K562 (cell line): ENCODE results near the gene INO80. TPM values are rescaled to one million over a fixed set of nuclear protein-coding genes. Genes with fewer than 3 reads are reported as not detected.
A peak's percentile ranks its signal among the peaks of the same experiment; 100 is the strongest.

ENCODE experiments used
- ATAC-seq: fragments of 200-7000 bp; cut with Tn5 transposase; 3 replicates; pipeline ENCODE4 v1.9.1; 2020; ENCODE audit warnings: moderate library complexity
- BruUV-seq: library from RNA; stranded (reverse); fragments of 400-500 nt; replicated peaks from 2 replicates; lab custom pipeline; 2021; lab: Mats Ljungman, UMichigan
- CTCF ChIA-PET: fragments of 300-600 bp; formaldehyde crosslinking; extraction: SDS; loops from one replicate; lab custom pipeline; 2021; ENCODE audit warnings: low intra/inter-chr PET ratio; lab: Yijun Ruan, JAX
- POLR2A ChIA-PET: fragments of 300-600, 350-650 bp; sonication (Branson Sonifier 250); formaldehyde crosslinking; extraction: SDS; loops from one replicate; lab custom pipeline; 2021; ENCODE audit warnings: antibody characterized with exemption, inconsistent platforms; lab: Yijun Ruan, JAX
- DNase-seq, 4 experiments: peaks; one replicate each; pipeline versions ENCODE4 v3.0.0 to v3.0.0-alpha.2; 2011 to 2018; ENCODE audit warnings: low spot score in 3 of 4, mixed read lengths in 3 of 4; ENCODE audit errors: extremely low read depth in 1 of 4
- FAIRE-seq: peaks from 2 replicates; lab custom pipeline; 2011; peaks lifted over from hg19 to GRCh38; lab: Jason Lieb, UNC
- H2AFZ ChIP-seq: 2 replicates; pipeline ENCODE4 v1.6.0; 2011; ENCODE audit warnings: low read depth, low read length, control low read depth, inconsistent platforms
- H3K27ac ChIP-seq: fragments of 200-600 bp; 3 replicates; pipeline ENCODE4 v1.8.0; 2011; ENCODE audit warnings: low read depth, mild to moderate bottlenecking, control low read depth, inconsistent platforms, low read length, moderate library complexity, mixed read lengths; ENCODE audit errors: extremely low read depth
- H3K27me3 ChIP-seq, 2 experiments: fragments of 300-600 bp in 1 of 2; 2 replicates in 1 of 2; 3 replicates in 1 of 2; pipeline versions ENCODE4 v1.6.0 to v1.8.0; 2011; ENCODE audit warnings: inconsistent platforms in 2 of 2, low read length in 2 of 2, mild to moderate bottlenecking in 1 of 2, mixed read lengths in 1 of 2, moderate library complexity in 1 of 2; ENCODE audit not compliant: control insufficient read depth in 2 of 2, insufficient read depth in 2 of 2
- H3K36me3 ChIP-seq: fragments of 300-600 bp; 3 replicates; pipeline ENCODE4 v1.8.0; 2011; ENCODE audit warnings: mild to moderate bottlenecking, low read length, inconsistent platforms; ENCODE audit not compliant: control insufficient read depth, insufficient read depth
- H3K4me1 ChIP-seq, 2 experiments: fragments of 200-600 bp in 1 of 2; replicated peaks in 1 of 2; 2 replicates in 1 of 2; 3 replicates in 1 of 2; pipeline versions ENCODE4 v1.5.1 to v1.8.0; 2011; ENCODE audit warnings: inconsistent platforms in 2 of 2, low read length in 2 of 2, mild to moderate bottlenecking in 1 of 2, mixed read lengths in 1 of 2, moderate library complexity in 1 of 2; ENCODE audit not compliant: control insufficient read depth in 2 of 2, insufficient read depth in 2 of 2
- H3K4me2 ChIP-seq: 2 replicates; pipeline ENCODE4 v1.6.1; 2011; ENCODE audit warnings: low read length, control low read depth, inconsistent platforms, mixed read lengths; ENCODE audit not compliant: insufficient read depth
- H3K4me3 ChIP-seq: fragments of 200-600 bp; sonication (generic), shearing (Covaris generic); 2 replicates; pipeline ENCODE4 v1.5.1; 2016; ENCODE audit warnings: control low read depth, inconsistent platforms
- H3K79me2 ChIP-seq: fragments of 200-600 bp; 3 replicates; pipeline ENCODE4 v1.8.0; 2011; ENCODE audit warnings: low read length, inconsistent platforms; ENCODE audit not compliant: control insufficient read depth, insufficient read depth
- H3K9ac ChIP-seq, 2 experiments: 2 replicates each; pipeline versions ENCODE4 v1.6.0 to v1.6.1; 2011; ENCODE audit warnings: low read depth in 2 of 2, low read length in 2 of 2, control low read depth in 1 of 2, inconsistent platforms in 1 of 2, mild to moderate bottlenecking in 1 of 2, mixed read lengths in 1 of 2; ENCODE audit not compliant: insufficient read depth in 1 of 2
- H3K9me1 ChIP-seq: one replicate; pipeline ENCODE4 v1.6.0; 2011; ENCODE audit warnings: inconsistent platforms, mild to moderate bottlenecking, low read length, moderate library complexity; ENCODE audit not compliant: control insufficient read depth, insufficient read depth
- H3K9me3 ChIP-seq: replicated peaks from 2 replicates; pipeline ENCODE4 v1.5.1; 2011; ENCODE audit warnings: low read depth, low read length, inconsistent platforms; ENCODE audit not compliant: control insufficient read depth, insufficient read depth
- H4K20me1 ChIP-seq: replicated peaks from 2 replicates; pipeline ENCODE4 v1.6.1; 2011; ENCODE audit warnings: low read length, inconsistent platforms, mixed read lengths; ENCODE audit not compliant: control insufficient read depth, insufficient read depth
- NFIC ChIP-seq: fragments of 450-650 bp; IDR thresholded peaks from 2 replicates; pipeline ENCODE4 v1.6.1; 2017; ENCODE audit warnings: mild to moderate bottlenecking, inconsistent platforms
- TFAM ChIP-seq: fragments of 250-450 bp; sonication (Bioruptor Pico); conservative IDR thresholded peaks from 2 replicates; pipeline ENCODE4 v1.5.0; 2021; ENCODE audit warnings: mild to moderate bottlenecking, moderate library complexity
- ZNF347 ChIP-seq: fragments of 450-650 bp; formaldehyde crosslinking; IDR thresholded peaks from 2 replicates; pipeline ENCODE4 v1.4.0; 2020; ENCODE audit warnings: low read depth, mild to moderate bottlenecking, moderate library complexity
- ZNF408 ChIP-seq: fragments of 250-450 bp; sonication (Bioruptor Pico); IDR thresholded peaks from 2 replicates; pipeline ENCODE4 v1.4.0; 2020; ENCODE audit warnings: low read depth, mild to moderate bottlenecking, moderate library complexity
- ZNF695 ChIP-seq: fragments of 450-650 bp; formaldehyde crosslinking; IDR thresholded peaks from 2 replicates; pipeline ENCODE4 v1.4.0; 2020; ENCODE audit warnings: mild to moderate bottlenecking, moderate library complexity
- WGBS: fragments of 100-300 bp; shearing (Covaris generic); methylation state at CpG from one replicate; pipeline ENCODE4 v1.1.6; 2016; ENCODE audit warnings: low coverage, mixed read lengths; ENCODE audit not compliant: insufficient coverage; ENCODE audit errors: missing lambda C conversion rate; 5-methylcytosine and 5-hydroxymethylcytosine counted together
- in situ Hi-C: fragments of 300-500 bp; cut with MboI; formaldehyde crosslinking; loops from 4 replicates; pipeline ENCODE4 v1.15.0; 2018; ENCODE audit warnings: inconsistent platforms, mixed read lengths
- intact Hi-C: fragments of 100-400 bp; cut with micrococcal nuclease; formaldehyde crosslinking; loops from 2 replicates; pipeline ENCODE4 v1.14.2; 2022
- polyA plus RNA-seq, 8 experiments: library from polyadenylated mRNA; depleted of rRNA in 4 of 8; stranded (reverse) in 5 of 8; unstranded in 3 of 8; fragments of >200 nt; fragmentation: Nextera tagmentation in 2 of 8; fragmentation: Illumina TruSeq in 1 of 8; extraction: Ambion mirVana in 2 of 8; extraction: Trizol in 1 of 8; gene quantifications; 2 replicates each; pipeline versions ENCODE4 v1.2.1 to v1.2.3, GENCODE V29; 2011 to 2014; ENCODE audit warnings: inconsistent platforms in 1 of 8, missing spikeins in 1 of 8
- total RNA-seq, 7 experiments: library from RNA; depleted of rRNA in 6 of 7; stranded (reverse); fragments of >200 nt in 6 of 7; fragmentation: Illumina TruSeq in 2 of 7; extraction: Trizol in 2 of 7; gene quantifications; 2 replicates each; pipeline versions ENCODE4 v1.2.1 to v1.2.3, GENCODE V29; 2011 to 2021; ENCODE audit warnings: low replicate concordance in 1 of 7
- TF ChIP-seq, protein P1 (sequence below), 2 experiments: IDR thresholded peaks; 2 replicates each; pipeline ENCODE4 v1.6.1; 2011; ENCODE audit warnings: borderline replicate concordance in 1 of 2, control low read depth in 1 of 2, low read depth in 1 of 2, low read length in 1 of 2, mild to moderate bottlenecking in 1 of 2, mixed read lengths in 1 of 2, moderate library complexity in 1 of 2; ENCODE audit not compliant: insufficient read depth in 1 of 2, insufficient read length in 1 of 2, poor library complexity in 1 of 2, severe bottlenecking in 1 of 2; ENCODE audit errors: extremely low read depth in 1 of 2

The INO80 gene
- total and polyA plus RNA-seq, 9 of the 15 experiments (the other 6 are each of a cell fraction or from before 2014, with no cell fraction given), result 1.1 to 25.7 (median 19.9) TPM

DNA sequence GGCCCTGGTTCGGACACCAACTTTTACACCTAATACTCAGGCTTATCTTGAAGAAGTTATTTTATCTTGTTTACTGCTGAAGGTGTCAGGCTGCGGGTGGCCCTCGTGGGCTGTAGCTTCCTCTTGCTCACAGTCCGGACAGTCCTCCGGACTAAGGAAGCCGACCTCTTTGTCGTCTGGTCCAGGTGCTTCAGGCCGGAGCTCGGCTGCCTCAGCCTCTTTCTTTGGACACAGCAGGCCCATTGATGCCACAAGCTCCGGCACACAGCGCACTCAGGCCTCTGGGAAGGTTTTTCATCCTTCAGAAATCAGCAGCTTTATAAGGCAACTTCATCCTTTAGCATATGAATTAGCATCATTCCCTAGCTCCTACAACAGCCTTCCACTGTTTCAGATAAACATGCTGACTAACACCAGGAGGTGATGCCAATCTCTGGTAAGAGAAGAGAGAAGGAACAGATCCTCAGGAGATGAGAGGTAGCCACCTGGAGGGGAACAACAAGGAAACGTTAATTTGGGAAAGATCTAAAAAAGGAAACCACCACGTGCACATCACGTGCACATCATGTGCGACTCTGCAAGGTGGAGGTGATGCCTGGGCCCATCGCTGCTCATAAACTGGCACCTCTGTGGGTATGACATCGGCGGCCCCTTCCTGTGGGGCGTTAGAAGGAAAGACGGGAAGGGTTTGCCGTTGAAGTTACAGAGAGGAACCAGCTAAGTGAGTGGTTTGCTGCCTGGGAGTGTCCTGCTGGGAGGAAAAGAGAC is 167.2 kb downstream of the INO80 start (continued):
- TF ChIP-seq, protein P1, sequence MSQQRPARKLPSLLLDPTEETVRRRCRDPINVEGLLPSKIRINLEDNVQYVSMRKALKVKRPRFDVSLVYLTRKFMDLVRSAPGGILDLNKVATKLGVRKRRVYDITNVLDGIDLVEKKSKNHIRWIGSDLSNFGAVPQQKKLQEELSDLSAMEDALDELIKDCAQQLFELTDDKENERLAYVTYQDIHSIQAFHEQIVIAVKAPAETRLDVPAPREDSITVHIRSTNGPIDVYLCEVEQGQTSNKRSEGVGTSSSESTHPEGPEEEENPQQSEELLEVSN (IDR thresholded peaks at IDR 0.05; ENCODE audit: borderline replicate concordance in 1 of 2, extremely low read depth in 1 of 2, insufficient read depth in 1 of 2, insufficient read length in 1 of 2, low read depth in 1 of 2, low read length in 1 of 2, poor library complexity in 1 of 2, severe bottlenecking in 1 of 2), result peak in 1 of 2 experiments; percentile 34
- TF ChIP-seq TFAM (CRISPR knock-in tag), result no peak
- TF ChIP-seq ZNF695 (CRISPR knock-in tag), result no peak

GRCh38 chr15:40944510-40945296 is 171.4 kb downstream of the INO80 start:
- Histone ChIP-seq H4K20me1 (no peaks in the 10 kb centered on the region), H3K4me2 (no peak overlapping the region)
- TF ChIP-seq NFIC, result peak; percentile 64
- no peak for TF ChIP-seq ZNF347 (CRISPR knock-in tag)
- no peak for TF ChIP-seq ZNF408 (CRISPR knock-in tag)
- TF ChIP-seq, all 486 proteins: peak for 1
- in situ Hi-C loops (no loop called here), intact Hi-C loops (no loop called here)
- no peak for DNase-seq
- H3K9ac ChIP-seq, result no peak overlapping the region
- no peaks in the 10 kb centered on the region for H3K9me1 ChIP-seq
- ChIA-PET POLR2A (interaction anchor here (1.2 to 2.5 kb wide), 3 partner anchors 8 to 12 kb away, joined by 3 to 10 read pairs (median 6); partner anchors contain the start of gene CHAC1), CTCF (no interaction called here)
- H3K4me3 ChIP-seq, result no peak overlapping the region
- H3K27ac ChIP-seq, result no peak overlapping the region
- ATAC-seq, result no peak
- H3K79me2 ChIP-seq, result no peaks in the 10 kb centered on the region
- no peak for FAIRE-seq
- 12% methylated on average over 11 of the region's 11 CpGs for WGBS
- H3K36me3 ChIP-seq, result no peaks in the 10 kb centered on the region
- H3K4me1 ChIP-seq, result peaks cover 10 to 27% of the 10 kb centered on the region in 2 experiments; a peak in 4 of 5 replicates
- BruUV-seq, result no TSS peak
- H3K27me3 ChIP-seq, result peaks cover 2 to 13% of the 10 kb centered on the region in 2 experiments; a peak in 3 of 5 replicates
- no peak overlapping the region for H2AFZ ChIP-seq
- H3K9me3 ChIP-seq, result no peaks in the 10 kb centered on the region
